Activated naive CD8-positive, alpha-beta T cell treated with anti-CD3 and anti-CD28 coated beads for 36 hours (primary cell): ENCODE results near the gene PTPN1. TPM values are rescaled to one million over a fixed set of nuclear protein-coding genes. Genes with fewer than 3 reads are reported as not detected.
"Not testable (repeated sequence)": the region's sequence is repeated elsewhere in the genome, so short reads cannot be mapped to it uniquely, and the experiment has no call there.

Experiments used
- DNase-seq: peaks from one replicate; pipeline ENCODE4 v3.0.0; 2021
- H3K27ac Mint-ChIP-seq: one replicate; pipeline ENCODE4 v1.8.0; 2022; ENCODE audit warnings: mild to moderate bottlenecking, moderate library complexity, mixed read lengths
- H3K27me3 Mint-ChIP-seq: one replicate; pipeline ENCODE4 v1.8.0; 2022; ENCODE audit warnings: mild to moderate bottlenecking, mixed read lengths
- H3K36me3 Mint-ChIP-seq: one replicate; pipeline ENCODE4 v1.8.0; 2021; ENCODE audit warnings: mild to moderate bottlenecking, mixed read lengths
- H3K4me1 Mint-ChIP-seq: one replicate; pipeline ENCODE4 v1.8.0; 2021; ENCODE audit warnings: mixed read lengths
- H3K4me3 Mint-ChIP-seq: one replicate; pipeline ENCODE4 v1.8.0; 2022; ENCODE audit warnings: mild to moderate bottlenecking, moderate library complexity, mixed read lengths
- H3K9me3 Mint-ChIP-seq: one replicate; pipeline ENCODE4 v1.8.0; 2022; ENCODE audit warnings: mixed read lengths
- total RNA-seq, 2 experiments: library from RNA; stranded (reverse); gene quantifications; one replicate each; pipeline ENCODE4 v1.2.3, GENCODE V29; 2021

The PTPN1 gene
- total RNA-seq, 2 experiments from 2014 or later: 53.0 to 54.0 TPM

- no peak for DNase-seq
Observed at GRCh38 chr20:50494428-50494827, 15.8 kb upstream of the PTPN1 start.

GRCh38 chr20:50496773-50497385, 13.3 kb upstream of the PTPN1 start:
- H3K27ac Mint-ChIP-seq: no peak overlapping the region
- H3K27me3 Mint-ChIP-seq: no peaks in the 10 kb centered on the region
- H3K36me3 Mint-ChIP-seq: no peaks in the 10 kb centered on the region
- peaks cover 13% of the 10 kb centered on the region for H3K4me1 Mint-ChIP-seq
- DNase-seq: no peak
- H3K4me3 Mint-ChIP-seq: no peak overlapping the region
- no peaks in the 10 kb centered on the region for H3K9me3 Mint-ChIP-seq

More at GRCh38 chr20:50494428-50494827, 15.8 kb upstream of the PTPN1 start:
- Mint-ChIP-seq H3K27ac (no peak overlapping the region), H3K27me3 (no peaks in the 10 kb centered on the region), H3K9me3 (no peaks in the 10 kb centered on the region), H3K4me3 (no peak overlapping the region), H3K36me3 (no peaks in the 10 kb centered on the region), H3K4me1 (peaks cover 13% of the 10 kb centered on the region)

- DNase-seq: no peak
- Mint-ChIP-seq H3K4me1 (peaks cover 3% of the 10 kb centered on the region), H3K4me3 (no peak overlapping the region), H3K9me3 (no peaks in the 10 kb centered on the region), H3K36me3 (no peaks in the 10 kb centered on the region), H3K27me3 (no peaks in the 10 kb centered on the region), H3K27ac (no peak overlapping the region)
Observed at GRCh38 chr20:50498071-50498776, 12.0 kb upstream of the PTPN1 start.

- Mint-ChIP-seq H3K27ac (no peak overlapping the region), H3K9me3 (no peaks in the 10 kb centered on the region), H3K36me3 (no peaks in the 10 kb centered on the region), H3K27me3 (no peaks in the 10 kb centered on the region), H3K4me3 (no peak overlapping the region), H3K4me1 (peaks cover 5% of the 10 kb centered on the region)
- no peak for DNase-seq
Observed at GRCh38 chr20:50499938-50500337, 10.2 kb upstream of the PTPN1 start.

- Mint-ChIP-seq H3K27me3 (no peaks in the 10 kb centered on the region), H3K4me1 (peaks cover 5% of the 10 kb centered on the region), H3K27ac (no peak overlapping the region), H3K36me3 (no peaks in the 10 kb centered on the region), H3K4me3 (no peak overlapping the region), H3K9me3 (no peaks in the 10 kb centered on the region)
- DNase-seq: no peak
Observed at GRCh38 chr20:50501972-50502745, 8.0 kb upstream of the PTPN1 start.

GRCh38 chr20:50504231-50504823, 5.9 kb upstream of the PTPN1 start:
- Mint-ChIP-seq H3K4me1 (peaks cover 5% of the 10 kb centered on the region), H3K36me3 (no peaks in the 10 kb centered on the region), H3K9me3 (no peaks in the 10 kb centered on the region), H3K27me3 (no peaks in the 10 kb centered on the region), H3K4me3 (no peak overlapping the region), H3K27ac (no peak overlapping the region)
- no peak for DNase-seq

GRCh38 chr20:50506270-50506579, 4.0 kb upstream of the PTPN1 start:
- H3K9me3 Mint-ChIP-seq: no peaks in the 10 kb centered on the region
- no peaks in the 10 kb centered on the region for H3K27me3 Mint-ChIP-seq
- DNase-seq: no peak
- H3K27ac Mint-ChIP-seq: no peak overlapping the region
- H3K36me3 Mint-ChIP-seq: peaks cover 5% of the 10 kb centered on the region
- no peak overlapping the region for H3K4me3 Mint-ChIP-seq
- peaks cover 14% of the 10 kb centered on the region for H3K4me1 Mint-ChIP-seq

GRCh38 chr20:50507745-50508144, 2.4 kb upstream of the PTPN1 start:
- H3K27ac Mint-ChIP-seq, H3K27me3 Mint-ChIP-seq: not testable (repeated sequence)

GRCh38 chr20:50508171-50508755, 1.9 kb upstream of the PTPN1 start:
- H3K4me1 Mint-ChIP-seq: peaks cover 32% of the 10 kb centered on the region
- DNase-seq: no peak
- no peaks in the 10 kb centered on the region for H3K27me3 Mint-ChIP-seq
- no peak overlapping the region for H3K4me3 Mint-ChIP-seq
- H3K27ac Mint-ChIP-seq: no peak overlapping the region
- no peaks in the 10 kb centered on the region for H3K9me3 Mint-ChIP-seq
- peaks cover 10% of the 10 kb centered on the region for H3K36me3 Mint-ChIP-seq

More at GRCh38 chr20:50507745-50508144, 2.4 kb upstream of the PTPN1 start:
- DNase-seq, H3K4me3 Mint-ChIP-seq, H3K36me3 Mint-ChIP-seq, H3K9me3 Mint-ChIP-seq: not testable (repeated sequence)
- peaks cover 27% of the 10 kb centered on the region for H3K4me1 Mint-ChIP-seq

GRCh38 chr20:50510706-50511542, 741 bp downstream of the PTPN1 start:
- DNase-seq: peak; percentile 30
- H3K27ac Mint-ChIP-seq: peak overlapping the region; percentile 84
- peak overlapping the region; percentile 93 for H3K4me3 Mint-ChIP-seq
- H3K27me3 Mint-ChIP-seq: no peaks in the 10 kb centered on the region
- H3K36me3 Mint-ChIP-seq: peaks cover 21% of the 10 kb centered on the region
- H3K4me1 Mint-ChIP-seq: peaks cover 52% of the 10 kb centered on the region
- no peaks in the 10 kb centered on the region for H3K9me3 Mint-ChIP-seq

- no peaks in the 10 kb centered on the region for H3K27me3 Mint-ChIP-seq
- peak overlapping the region; percentile 93 for H3K4me3 Mint-ChIP-seq
- DNase-seq: no peak
- H3K9me3 Mint-ChIP-seq: no peaks in the 10 kb centered on the region
- H3K27ac Mint-ChIP-seq: peak overlapping the region; percentile 68
- H3K4me1 Mint-ChIP-seq: peaks cover 64% of the 10 kb centered on the region
- peaks cover 23% of the 10 kb centered on the region for H3K36me3 Mint-ChIP-seq
Observed at GRCh38 chr20:50512323-50512722, 2.1 kb downstream of the PTPN1 start.

- Mint-ChIP-seq H3K9me3 (no peaks in the 10 kb centered on the region), H3K27ac (peak overlapping the region; percentile 92), H3K36me3 (peaks cover 24% of the 10 kb centered on the region), H3K27me3 (no peaks in the 10 kb centered on the region), H3K4me3 (peak overlapping the region; percentile 93), H3K4me1 (peaks cover 75% of the 10 kb centered on the region)
- DNase-seq: no peak
Observed at GRCh38 chr20:50513169-50514034, 3.2 kb downstream of the PTPN1 start.

GRCh38 chr20:50514035-50514337, 3.8 kb downstream of the PTPN1 start:
- Mint-ChIP-seq H3K9me3 (no peaks in the 10 kb centered on the region), H3K36me3 (peaks cover 26% of the 10 kb centered on the region), H3K4me1 (peaks cover 80% of the 10 kb centered on the region), H3K27me3 (no peaks in the 10 kb centered on the region), H3K27ac (peak overlapping the region; percentile 92), H3K4me3 (peak overlapping the region; percentile 61)
- no peak for DNase-seq

- peaks cover 29% of the 10 kb centered on the region for H3K36me3 Mint-ChIP-seq
- H3K27ac Mint-ChIP-seq: peak overlapping the region; percentile 92
- H3K4me3 Mint-ChIP-seq: peak overlapping the region; percentile 44
- no peak for DNase-seq
- H3K9me3 Mint-ChIP-seq: no peaks in the 10 kb centered on the region
- H3K4me1 Mint-ChIP-seq: peaks cover 82% of the 10 kb centered on the region
- no peaks in the 10 kb centered on the region for H3K27me3 Mint-ChIP-seq
Observed at GRCh38 chr20:50514750-50515149, 4.6 kb downstream of the PTPN1 start.
